ENCODE results near the gene CHRNB2.

GRCh38 chr1:154556422-154556821, 11.2 kb upstream of the CHRNB2 start:
- TF ChIP-seq POLR2A (IDR thresholded peaks at IDR 0.05), result no peak
- TF ChIP-seq CTCF (IDR thresholded peaks at IDR 0.05 in 4 of 5, conservative IDR thresholded peaks at IDR 0.05 in 1 of 5), result no peak

Data from gastrocnemius medialis (tissue), 4 donors.